ENCODE measurements around the gene ERC2. TPM values are rescaled to one million over a fixed set of nuclear protein-coding genes. Genes with fewer than 3 reads are reported as not detected.

ERC2 gene
- total and polyA plus RNA-seq, 2 of the 8 experiments (the other 6 are each of a cell fraction or from before 2014, with no cell fraction given): 16.4 to 22.8 TPM

GRCh38 chr3:55701997-55702396 lies 766.3 kb downstream of the ERC2 start:
- FAIRE-seq: no peak

More at GRCh38 chr3:55701997-55702396, 766.3 kb downstream of the ERC2 start:
- Histone ChIP-seq H3K9ac (replicated peaks in 1 of 4; ENCODE audit: extremely low read depth in 1 of 4, low read depth in 3 of 4, low read length in 3 of 4) (no peak overlapping the region), H3K79me2 (ENCODE audit: control insufficient read depth in 1 of 2, insufficient read depth in 2 of 2, low read length in 2 of 2) (no peaks in the 10 kb centered on the region), H3K36me3 (ENCODE audit: control insufficient read depth in 2 of 4, insufficient read depth in 4 of 4, low read length in 3 of 4) (peaks cover 0 to 5% (median 0%) of the 10 kb centered on the region in 4 experiments; a peak in 2 of 8 replicates), H3K18ac (ENCODE audit: extremely low read depth, low read length) (no peak overlapping the region), H4K5ac (ENCODE audit: insufficient read length, low read depth, low read length) (no peak overlapping the region), H2BK12ac (ENCODE audit: low read depth, low read length) (no peak overlapping the region), H4K8ac (ENCODE audit: extremely low read depth, insufficient read depth, low read length) (no peak overlapping the region), H2AK5ac (ENCODE audit: low read depth, low read length) (no peak overlapping the region), H3K4ac (replicated peaks; ENCODE audit: insufficient read length, low read depth, low read length) (no peak overlapping the region), H3K56ac (replicated peaks; ENCODE audit: insufficient read length, low read depth, low read length) (no peak overlapping the region), H2BK15ac (ENCODE audit: low read length) (no peak overlapping the region), H4K20me1 (replicated peaks in 1 of 2; ENCODE audit: control insufficient read depth in 1 of 2, insufficient read depth in 2 of 2, low read length in 2 of 2) (no peaks in the 10 kb centered on the region), H4K91ac (replicated peaks; ENCODE audit: insufficient read length, low read length) (no peak overlapping the region), H3K9me3 (ENCODE audit: insufficient read depth in 2 of 2, low read depth in 1 of 2, low read length in 1 of 2) (no peaks in the 10 kb centered on the region), H3K23me2 (ENCODE audit: low read depth, low read length) (no peaks in the 10 kb centered on the region; the same call in 1 of the 2 replicates), H2BK120ac (replicated peaks; ENCODE audit: low read depth, low read length) (no peak overlapping the region), H2BK5ac (ENCODE audit: low read depth, low read length) (no peak overlapping the region), H3K27me3 (replicated peaks in 1 of 4; ENCODE audit: control insufficient read depth in 3 of 4, extremely low read depth in 1 of 4, insufficient read depth in 3 of 4, low read length in 3 of 4) (no peaks in the 10 kb centered on the region; a peak in 1 of 7 replicates), H3K27ac (ENCODE audit: low read depth, low read length) (no peak overlapping the region), H2BK20ac (ENCODE audit: low read length) (no peak overlapping the region), H3K79me1 (ENCODE audit: low read depth, low read length) (no peaks in the 10 kb centered on the region), H3K23ac (ENCODE audit: insufficient read length) (no peak overlapping the region), H3K4me1 (replicated peaks in 1 of 4; ENCODE audit: control insufficient read depth in 3 of 4, insufficient read depth in 4 of 4, low read length in 3 of 4) (peaks cover 2 to 14% (median 11%) of the 10 kb centered on the region in 4 experiments; a peak in 5 of 7 replicates), H3K14ac (ENCODE audit: insufficient read length) (no peak overlapping the region), H2AFZ (ENCODE audit: low read length) (no peak overlapping the region), H3K4me3 (ENCODE audit: extremely low read depth in 1 of 4, insufficient read depth in 2 of 4, low read depth in 3 of 4, low read length in 4 of 4) (no peak overlapping the region), H3K4me2 (ENCODE audit: insufficient read depth in 1 of 2, low read depth in 2 of 2, low read length in 2 of 2) (no peak overlapping the region)
- DNase-seq (ENCODE audit: low read depth in 1 of 2, low spot score in 2 of 2): no peak
- WGBS, 2 experiments (ENCODE audit: extremely low coverage in 1 of 2, insufficient coverage in 1 of 2, insufficient read length in 1 of 2, insufficient replicate concordance in 2 of 2, low coverage in 1 of 2, low lambda C conversion rate in 2 of 2, missing lambda C conversion rate in 1 of 2): 89% methylated on average over 3 of the region's 3 CpGs; no CpG with 5 or more reads in 1 of the 2 experiments
- ChIA-PET POLR2A (ENCODE audit: partially characterized antibody) (no interaction called here), CTCF (ENCODE audit: partially characterized antibody) (interaction anchor here (0.8 kb wide), 1 partner anchor 46 kb away, joined by 4 read pairs; no protein-coding TSS in a partner anchor)
- no peak for TF ChIP-seq RBBP5 (IDR thresholded peaks at IDR 0.05; ENCODE audit: borderline replicate concordance, low read depth, low read length)
- no peak for TF ChIP-seq KDM5A (IDR thresholded peaks at IDR 0.05; ENCODE audit: low read length)
- no peak for TF ChIP-seq CHD1 (IDR thresholded peaks at IDR 0.05; ENCODE audit: low read depth, low read length)
- no peak for TF ChIP-seq SRF (IDR thresholded peaks at IDR 0.05; ENCODE audit: low read depth, low read length)
- no peak for TF ChIP-seq SIRT6 (IDR thresholded peaks at IDR 0.05; ENCODE audit: low read length)
- TF ChIP-seq HDAC6 (IDR thresholded peaks at IDR 0.05; ENCODE audit: low read depth, low read length): no peak

All from H1 (cell line).